ENCODE data around the gene CENPE.
"Not testable (repeated sequence)": the region's sequence is repeated elsewhere in the genome, so short reads cannot be mapped to it uniquely, and the experiment has no call there.

The CENPE gene, protein sequence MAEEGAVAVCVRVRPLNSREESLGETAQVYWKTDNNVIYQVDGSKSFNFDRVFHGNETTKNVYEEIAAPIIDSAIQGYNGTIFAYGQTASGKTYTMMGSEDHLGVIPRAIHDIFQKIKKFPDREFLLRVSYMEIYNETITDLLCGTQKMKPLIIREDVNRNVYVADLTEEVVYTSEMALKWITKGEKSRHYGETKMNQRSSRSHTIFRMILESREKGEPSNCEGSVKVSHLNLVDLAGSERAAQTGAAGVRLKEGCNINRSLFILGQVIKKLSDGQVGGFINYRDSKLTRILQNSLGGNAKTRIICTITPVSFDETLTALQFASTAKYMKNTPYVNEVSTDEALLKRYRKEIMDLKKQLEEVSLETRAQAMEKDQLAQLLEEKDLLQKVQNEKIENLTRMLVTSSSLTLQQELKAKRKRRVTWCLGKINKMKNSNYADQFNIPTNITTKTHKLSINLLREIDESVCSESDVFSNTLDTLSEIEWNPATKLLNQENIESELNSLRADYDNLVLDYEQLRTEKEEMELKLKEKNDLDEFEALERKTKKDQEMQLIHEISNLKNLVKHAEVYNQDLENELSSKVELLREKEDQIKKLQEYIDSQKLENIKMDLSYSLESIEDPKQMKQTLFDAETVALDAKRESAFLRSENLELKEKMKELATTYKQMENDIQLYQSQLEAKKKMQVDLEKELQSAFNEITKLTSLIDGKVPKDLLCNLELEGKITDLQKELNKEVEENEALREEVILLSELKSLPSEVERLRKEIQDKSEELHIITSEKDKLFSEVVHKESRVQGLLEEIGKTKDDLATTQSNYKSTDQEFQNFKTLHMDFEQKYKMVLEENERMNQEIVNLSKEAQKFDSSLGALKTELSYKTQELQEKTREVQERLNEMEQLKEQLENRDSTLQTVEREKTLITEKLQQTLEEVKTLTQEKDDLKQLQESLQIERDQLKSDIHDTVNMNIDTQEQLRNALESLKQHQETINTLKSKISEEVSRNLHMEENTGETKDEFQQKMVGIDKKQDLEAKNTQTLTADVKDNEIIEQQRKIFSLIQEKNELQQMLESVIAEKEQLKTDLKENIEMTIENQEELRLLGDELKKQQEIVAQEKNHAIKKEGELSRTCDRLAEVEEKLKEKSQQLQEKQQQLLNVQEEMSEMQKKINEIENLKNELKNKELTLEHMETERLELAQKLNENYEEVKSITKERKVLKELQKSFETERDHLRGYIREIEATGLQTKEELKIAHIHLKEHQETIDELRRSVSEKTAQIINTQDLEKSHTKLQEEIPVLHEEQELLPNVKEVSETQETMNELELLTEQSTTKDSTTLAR (N-terminal part only)

DNA sequence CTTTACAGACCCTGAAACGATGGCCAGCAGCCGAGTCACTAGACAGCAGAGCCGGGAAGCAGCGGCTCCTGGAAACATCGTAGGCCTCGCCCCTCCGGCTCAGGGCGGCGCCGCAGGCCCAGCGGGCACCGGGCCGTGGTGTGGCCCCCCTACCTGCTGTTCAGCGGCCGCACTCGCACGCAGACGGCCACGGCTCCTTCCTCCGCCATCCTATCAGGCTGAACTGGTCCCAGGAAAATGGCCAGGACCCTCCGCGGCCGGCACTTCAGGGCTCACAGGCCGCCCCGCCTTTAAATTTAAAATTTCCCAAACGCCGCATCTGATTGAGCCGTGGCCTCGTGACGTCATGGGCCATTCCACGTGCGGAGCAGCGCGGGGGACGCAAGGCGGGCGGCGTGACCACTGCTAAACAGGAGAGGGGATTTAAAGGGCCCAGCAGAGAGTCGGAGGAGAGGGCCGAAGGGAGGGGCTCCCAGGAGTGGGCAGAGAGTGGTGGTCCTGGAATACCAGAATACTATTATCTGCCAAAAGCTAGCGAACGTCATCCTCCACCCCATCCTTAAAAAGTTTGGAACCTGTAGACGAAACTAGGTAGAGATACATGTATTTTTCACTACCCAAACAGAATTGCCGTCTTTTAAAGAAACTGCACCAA lies at the start of gene CENPE:
Gene CENPE (minus strand): TSS at position 233 of the 655 bp plus-strand sequence. CDS start 24 bp downstream, at position 209.
- peak; percentile 67 to 83 for DNase-seq (ENCODE audit: low read depth in 2 of 2)

DNA sequence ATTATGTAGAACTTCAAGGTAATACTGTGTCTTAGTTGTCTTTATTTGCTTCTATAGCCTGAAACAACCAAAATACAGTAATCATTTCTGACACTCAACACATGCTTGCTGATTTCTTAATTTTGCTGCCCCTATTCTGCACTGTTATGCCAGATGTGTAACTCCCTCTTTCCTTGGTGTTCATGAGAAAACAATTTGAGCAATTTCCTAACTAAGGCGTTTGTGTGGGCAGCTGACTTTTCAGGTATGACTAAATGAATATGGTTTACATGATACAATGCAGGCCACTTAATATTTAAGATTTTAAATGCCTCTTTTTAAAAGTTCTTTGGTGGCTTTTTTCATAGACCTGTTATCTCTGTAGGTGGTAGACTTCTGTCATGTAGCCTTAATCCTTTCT lies 46.1 kb upstream of the CENPE start:
- DNase-seq (ENCODE audit: low read depth in 2 of 2): no peak

DNA sequence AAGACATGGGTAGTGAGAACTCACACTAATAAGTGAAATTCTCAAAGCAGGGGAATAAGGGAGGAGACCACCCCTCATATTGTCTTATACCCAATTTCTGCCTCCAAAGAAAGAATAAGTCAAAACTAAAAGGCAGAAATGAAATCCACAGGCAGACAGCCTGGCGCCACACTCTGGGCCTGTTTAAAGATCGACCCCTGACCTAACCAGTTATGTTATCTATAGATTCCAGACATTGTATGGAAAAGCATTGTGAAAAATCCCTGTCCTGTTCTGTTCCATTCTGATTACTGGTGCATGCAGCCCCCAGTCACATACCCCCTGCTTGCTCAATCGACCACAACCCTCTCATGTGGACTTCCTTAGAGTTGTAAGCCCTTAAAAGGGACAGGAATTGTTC lies 32.8 kb upstream of the CENPE start:
- not testable (repeated sequence) for DNase-seq (ENCODE audit: low read depth in 2 of 2)

DNA sequence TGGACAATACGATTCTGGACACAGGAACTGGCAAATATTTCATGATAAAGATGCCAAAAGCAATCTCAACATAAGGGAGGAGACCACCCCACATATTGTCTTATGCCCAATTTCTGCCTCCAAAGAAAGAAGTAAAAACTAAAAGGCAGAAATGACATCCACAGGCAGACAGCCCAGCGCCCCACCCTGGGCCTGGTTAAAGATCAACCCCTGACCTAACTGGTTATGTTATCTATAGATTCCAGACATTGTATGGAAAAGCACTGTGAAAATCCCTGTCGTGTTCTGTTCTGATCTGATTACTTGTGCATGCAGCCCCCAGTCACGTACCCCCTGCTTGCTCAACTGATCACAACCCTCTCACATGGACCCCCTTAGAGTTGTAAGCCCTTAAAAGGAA lies 25.4 kb upstream of the CENPE start:
- not testable (repeated sequence) for DNase-seq (ENCODE audit: low read depth in 2 of 2)

DNA sequence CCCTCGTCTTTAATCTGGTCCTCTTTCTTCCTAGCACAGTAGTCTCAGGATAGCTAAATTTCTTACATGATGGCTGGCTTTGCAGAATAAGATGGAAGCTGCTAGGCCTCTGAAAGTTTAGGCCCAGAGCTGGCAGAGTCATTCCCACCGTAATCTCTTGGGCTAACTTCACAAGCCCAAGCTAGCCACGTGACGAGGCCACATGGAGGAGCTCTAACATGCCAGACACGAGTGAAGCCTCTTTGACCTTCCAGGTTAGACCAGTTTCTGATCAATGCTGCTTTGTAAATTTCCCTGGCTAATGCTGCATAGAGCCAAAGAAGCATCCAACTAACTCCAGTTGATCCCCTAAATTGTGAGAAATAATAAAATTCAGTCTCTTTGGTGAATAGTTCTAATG lies 9.5 kb upstream of the CENPE start:
- DNase-seq (ENCODE audit: low read depth in 2 of 2): no peak

DNA sequence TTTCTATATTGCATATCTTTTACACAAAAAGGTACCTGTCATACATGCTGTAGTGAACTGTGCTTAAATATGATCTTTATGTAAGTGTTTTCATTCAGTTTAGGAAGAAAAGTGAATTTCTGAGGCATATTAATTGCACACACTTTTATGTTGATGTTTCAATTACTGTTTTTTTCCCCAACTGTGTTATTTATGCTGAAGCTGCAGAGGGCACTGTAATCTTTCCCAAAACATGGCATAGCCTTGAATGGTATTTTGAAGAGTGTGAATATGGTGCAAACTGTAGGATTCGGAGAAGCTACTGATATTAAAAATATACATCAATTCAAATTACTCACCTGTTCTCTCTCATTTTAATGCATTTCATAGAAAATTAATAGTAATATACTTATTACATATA lies 6.0 kb upstream of the CENPE start:
- no peak for DNase-seq (ENCODE audit: low read depth in 2 of 2)

DNA sequence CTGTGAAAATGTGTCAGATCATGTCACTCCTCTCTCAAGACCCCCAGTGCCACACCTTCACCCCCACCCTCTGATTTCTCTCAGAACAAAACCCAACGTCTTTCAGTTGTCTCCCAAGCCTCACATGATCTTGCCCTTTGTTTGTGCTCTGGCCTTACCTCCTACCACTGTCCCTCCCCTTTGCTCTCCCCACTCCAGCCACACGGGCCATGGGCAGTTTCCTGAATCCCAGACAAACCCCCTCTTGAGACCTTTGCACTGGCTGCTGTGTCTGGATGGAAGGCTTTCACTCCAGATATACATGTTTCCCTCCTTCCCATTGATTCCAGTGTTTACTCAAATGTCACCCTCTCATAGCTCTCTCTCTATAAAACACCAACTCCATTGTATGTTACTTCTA lies 3.6 kb upstream of the CENPE start:
- no peak for DNase-seq (ENCODE audit: low read depth in 2 of 2)

DNA sequence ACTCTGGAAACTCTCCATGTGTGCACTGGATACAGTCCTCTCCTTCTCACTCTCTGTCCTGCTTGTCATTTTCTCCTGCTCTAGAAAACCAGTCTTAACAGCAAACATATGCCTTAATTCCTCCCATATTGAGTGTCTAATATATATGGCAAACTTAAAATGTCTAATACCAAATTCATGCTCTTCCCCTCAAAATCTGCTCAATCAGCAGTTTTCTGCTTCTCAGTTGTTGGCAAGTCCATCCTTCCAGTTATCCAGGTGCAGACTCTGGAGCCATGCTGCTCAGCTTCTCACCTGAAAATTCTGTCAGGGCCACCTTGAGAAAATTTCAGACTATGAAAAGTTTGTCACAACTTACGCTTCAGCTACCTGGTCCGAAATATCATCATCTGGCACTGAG lies 3.1 kb upstream of the CENPE start:
- DNase-seq (ENCODE audit: low read depth in 2 of 2): no peak

DNA sequence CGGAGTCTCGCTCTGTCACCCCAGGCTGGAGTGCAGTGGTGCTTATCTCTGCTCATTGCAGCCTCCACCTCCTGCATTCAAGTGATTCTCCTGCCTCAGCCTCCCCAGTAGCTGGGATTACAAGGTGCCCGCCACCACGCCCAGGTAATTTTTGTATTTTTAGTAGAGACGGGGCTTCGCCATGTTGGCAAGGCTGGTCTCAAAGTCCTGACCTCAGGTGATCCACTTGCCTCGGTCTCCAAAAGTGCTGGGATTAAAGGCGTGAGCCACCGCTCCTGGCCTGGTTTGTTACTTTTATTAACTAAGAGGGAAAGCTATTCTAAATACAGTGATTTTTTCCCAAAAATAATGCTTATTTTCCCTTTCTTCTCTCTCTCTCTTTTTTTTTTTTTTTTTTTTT lies 866 bp upstream of the CENPE start:
- DNase-seq (ENCODE audit: low read depth in 2 of 2): no peak

DNA sequence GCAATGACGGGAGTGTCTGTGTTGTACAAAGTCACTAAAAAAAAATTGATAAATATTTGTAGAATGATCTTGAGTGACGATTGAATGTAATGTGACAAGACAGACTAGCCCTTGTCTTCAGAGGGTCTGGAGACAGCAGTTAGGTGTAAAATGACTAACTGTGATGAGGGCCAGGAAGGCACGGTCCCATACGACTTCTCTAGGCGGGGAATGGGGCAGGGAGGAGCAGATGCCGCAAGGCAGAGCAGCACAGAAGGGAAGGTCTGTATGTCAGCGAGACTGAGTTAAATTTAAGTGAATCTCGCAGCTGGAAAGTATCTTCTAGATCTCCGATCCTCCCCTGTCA lies 405 bp downstream of the CENPE start:
- no peak for DNase-seq (ENCODE audit: low read depth in 2 of 2)

DNA sequence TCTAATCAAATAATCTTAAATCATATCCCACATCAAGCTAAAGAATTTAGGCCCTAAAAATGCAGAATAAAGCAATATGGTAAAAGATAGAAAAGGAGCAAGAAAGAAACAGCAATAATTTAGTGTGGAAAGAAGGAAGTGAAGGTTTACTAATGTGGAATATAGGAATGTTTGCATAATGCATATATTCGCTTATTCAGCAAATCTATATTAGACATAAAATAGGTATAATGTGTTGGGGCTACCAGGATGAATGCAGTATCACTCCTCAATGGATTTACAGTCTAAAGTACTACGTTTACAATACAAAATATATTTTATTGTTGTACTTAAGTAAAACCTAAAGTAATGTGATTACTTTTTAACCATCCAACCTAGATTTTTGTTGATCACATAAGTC lies 4.7 kb downstream of the CENPE start:
- DNase-seq (ENCODE audit: low read depth in 2 of 2): no peak

DNA sequence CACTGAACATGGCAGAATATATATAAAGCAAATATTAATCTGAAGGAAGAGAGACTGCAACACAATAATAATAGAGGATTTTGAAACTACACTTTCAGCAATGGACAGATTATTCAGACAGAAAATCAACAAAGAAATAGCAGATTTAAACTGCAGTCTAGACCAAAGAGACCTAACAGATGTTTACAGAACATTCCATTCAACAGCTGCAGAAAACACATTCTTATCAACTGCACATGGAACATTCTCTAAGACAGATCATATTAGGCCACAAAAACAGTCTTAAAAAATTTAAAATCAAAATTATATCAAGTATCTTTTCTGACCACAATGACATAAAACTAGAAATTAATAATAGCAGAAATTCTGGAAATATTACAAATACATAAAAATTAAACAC lies 27.1 kb downstream of the CENPE start:
- DNase-seq (ENCODE audit: low read depth in 2 of 2): no peak

DNA sequence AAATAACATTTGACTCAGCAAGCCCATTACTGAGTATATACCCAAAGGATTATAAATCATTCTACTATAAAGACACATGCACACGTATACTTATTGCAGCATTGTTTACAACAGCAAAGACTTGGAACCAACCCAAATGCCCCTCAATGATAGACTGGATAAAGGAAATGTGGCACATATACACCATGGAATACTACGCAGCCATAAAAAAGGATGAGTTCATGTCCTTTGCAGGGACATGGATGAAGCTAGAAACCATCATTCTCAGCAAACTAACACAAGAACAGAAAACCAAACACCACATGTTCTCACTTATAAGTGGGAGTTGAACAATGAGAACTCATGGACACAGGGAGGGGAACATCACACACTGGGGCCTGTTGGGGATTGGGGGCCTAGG lies 28.4 kb downstream of the CENPE start:
- not testable (repeated sequence) for DNase-seq (ENCODE audit: low read depth in 2 of 2)

DNA sequence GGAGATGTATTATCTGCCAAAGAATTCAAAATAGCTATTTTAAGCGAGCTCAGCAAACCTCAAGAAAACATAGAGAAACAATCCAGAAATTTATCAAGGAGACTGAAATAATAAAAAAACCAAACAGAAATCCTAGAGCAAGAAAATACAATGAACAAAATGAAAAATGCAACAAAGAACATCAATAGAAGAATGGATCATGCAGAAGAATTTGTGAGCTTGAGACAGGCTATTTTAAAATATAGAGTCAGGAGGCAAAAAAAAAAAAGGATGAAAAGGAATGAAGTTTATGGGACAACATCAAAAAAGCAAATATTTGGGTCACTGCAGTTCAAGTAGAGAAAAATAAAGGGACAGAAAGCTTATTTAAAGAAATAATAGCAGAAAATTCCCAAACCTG lies 29.1 kb downstream of the CENPE start:
- no peak for DNase-seq (ENCODE audit: low read depth in 2 of 2)

DNA sequence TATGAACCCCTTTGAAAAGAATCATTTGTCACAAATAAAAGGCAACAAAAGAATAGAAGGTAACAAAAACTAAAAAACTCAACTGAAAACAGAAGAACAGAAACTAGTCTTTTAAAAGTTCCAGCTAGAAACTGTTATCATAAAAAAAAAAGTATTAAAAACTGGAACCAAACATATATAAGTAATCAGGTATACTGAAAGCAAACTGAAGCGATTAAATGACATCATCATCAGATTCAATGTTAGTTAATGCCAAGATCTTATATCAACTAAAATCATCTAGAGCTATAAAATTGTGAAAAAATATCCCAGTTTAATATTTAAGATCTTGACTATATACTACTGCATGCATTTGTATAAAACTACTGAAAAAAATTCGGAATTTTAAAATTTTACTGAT lies 36.0 kb downstream of the CENPE start:
- DNase-seq (ENCODE audit: low read depth in 2 of 2): no peak

DNA sequence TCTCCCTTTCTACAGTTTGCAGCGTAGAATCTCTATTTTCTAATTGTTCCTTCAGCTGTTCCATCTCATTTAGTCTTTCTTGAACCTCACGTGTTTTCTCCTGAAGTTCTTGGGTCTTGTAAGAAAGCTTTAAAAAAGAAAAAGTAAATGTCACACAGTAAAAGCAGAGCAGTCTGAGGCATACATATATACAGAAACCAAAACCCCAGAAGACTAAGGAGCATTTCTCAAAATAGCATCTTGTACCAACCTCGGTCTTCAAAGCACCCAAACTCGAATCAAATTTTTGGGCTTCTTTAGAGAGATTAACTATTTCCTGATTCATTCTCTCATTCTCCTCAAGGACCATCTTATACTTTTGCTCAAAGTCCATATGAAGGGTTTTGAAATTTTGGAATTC lies 39.4 kb downstream of the CENPE start:
- DNase-seq (ENCODE audit: low read depth in 2 of 2): no peak

DNA sequence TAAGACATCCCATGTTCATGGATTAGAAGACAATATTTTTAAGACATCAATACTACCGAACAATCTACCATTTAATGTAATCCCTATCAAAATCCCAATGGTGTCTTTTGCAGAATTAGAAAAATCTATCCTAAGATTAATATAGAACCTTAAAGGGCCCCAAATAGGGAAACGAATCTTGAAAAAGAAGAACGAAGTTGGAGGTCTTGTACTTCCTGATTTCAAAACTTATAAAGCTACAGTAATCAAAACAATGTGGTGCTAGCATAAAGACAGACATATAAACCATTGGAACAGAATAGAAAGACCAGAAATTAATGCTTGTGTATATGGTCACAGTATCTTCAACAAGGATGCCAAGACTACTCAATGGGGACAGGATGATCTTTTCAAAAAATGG lies 42.0 kb downstream of the CENPE start:
- DNase-seq (ENCODE audit: low read depth in 2 of 2): no peak

DNA sequence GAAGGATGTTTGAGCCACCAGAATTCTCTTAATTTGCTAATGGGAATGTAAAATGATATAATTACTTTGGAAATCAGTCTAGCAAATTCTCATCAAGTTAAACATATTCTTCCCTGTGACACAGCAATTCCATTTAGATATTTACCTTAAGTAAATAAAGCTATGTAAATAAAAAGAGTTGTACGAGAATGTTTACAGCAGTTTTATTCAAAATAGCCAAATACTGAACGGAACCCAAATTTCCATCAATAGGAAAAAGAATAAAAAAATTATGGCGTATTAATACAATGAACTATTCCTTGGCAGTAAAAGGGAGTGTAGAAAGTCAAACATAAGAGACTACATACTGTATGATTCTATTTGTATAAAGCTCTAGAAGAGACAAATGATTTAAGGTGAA lies 45.8 kb downstream of the CENPE start:
- DNase-seq (ENCODE audit: low read depth in 2 of 2): no peak

DNA sequence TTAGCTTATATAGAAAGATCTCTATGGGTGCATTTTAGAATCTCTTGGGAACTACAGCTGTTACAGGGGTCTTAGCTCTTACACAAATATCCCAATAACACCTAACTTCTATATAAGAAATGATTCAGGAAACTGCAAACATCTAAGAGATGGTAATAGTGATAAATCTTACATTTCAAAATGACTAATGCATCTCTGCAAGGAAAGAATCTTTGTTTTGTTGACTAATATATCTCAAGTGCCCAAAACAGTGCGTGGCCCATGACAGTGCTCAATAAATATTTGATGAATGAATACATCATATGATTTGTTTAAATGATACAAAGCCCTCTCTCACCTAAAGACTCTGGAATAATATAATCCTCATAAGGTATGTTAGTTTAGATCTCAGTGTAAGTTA lies 47.5 kb downstream of the CENPE start:
- no peak for DNase-seq (ENCODE audit: low read depth in 2 of 2)

DNA sequence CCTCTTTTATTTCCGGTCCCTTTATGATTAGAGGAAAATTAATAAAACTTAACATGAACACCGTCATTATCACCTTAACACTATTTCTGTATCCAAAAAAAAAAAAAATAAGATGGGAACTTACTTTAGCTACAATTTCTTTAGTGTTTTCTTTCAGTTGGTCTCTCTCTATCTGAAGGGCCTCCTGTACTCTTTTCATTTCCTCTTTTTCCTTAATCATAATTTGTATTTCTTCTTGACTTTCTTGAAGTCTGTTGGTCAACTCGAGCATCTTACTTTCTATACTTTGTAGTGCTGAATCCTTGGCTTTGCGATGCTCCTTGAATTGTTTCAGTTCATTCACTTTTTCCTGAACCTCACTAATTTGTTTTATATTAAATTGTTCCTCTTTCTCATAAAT lies 53.2 kb downstream of the CENPE start:
- no peak for DNase-seq (ENCODE audit: low read depth in 2 of 2)

DNA sequence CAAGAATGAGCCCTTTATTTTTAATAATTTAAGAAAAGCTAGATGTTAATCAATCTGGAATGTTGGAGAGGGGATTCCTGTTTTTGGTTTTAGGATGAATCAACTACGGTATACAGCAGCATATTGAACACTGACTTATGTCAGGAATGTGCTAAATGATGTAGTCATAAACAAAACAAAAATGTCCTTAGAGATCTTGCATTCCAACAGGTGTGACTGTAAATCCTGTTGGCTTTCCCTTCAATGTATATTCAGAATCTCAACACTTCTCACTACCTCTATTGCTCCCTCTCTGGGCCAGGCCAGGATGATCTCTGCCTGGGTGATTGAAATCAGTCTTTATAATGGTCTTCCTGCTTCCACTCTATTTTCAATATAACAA lies 60.7 kb downstream of the CENPE start:
- no peak for DNase-seq (ENCODE audit: low read depth in 2 of 2)

Data from stimulated activated CD4-positive, alpha-beta T cell treated with anti-CD3 and anti-CD28 coated beads, Interleukin-12 subunit alpha, Interleukin-12 subunit beta, amount 100 ng/mL, for 24 hours (primary cell).